H1 (cell line): Measurements from ENCODE around the gene MCM6. TPM values are rescaled to one million over a fixed set of nuclear protein-coding genes. Genes with fewer than 3 reads are reported as not detected.

Experiments used
- CTCF ChIA-PET: fragments of 300-600 bp; sonication (Branson Sonifier 250); formaldehyde crosslinking; loops from one replicate; lab custom pipeline; 2021; ENCODE audit not compliant: partially characterized antibody; lab: Charles Lee
- POLR2A ChIA-PET: fragments of 300-600 bp; sonication (Branson Sonifier 250); formaldehyde crosslinking; loops from one replicate; lab custom pipeline; 2021; ENCODE audit warnings: inconsistent platforms; ENCODE audit not compliant: partially characterized antibody; lab: Charles Lee
- DNase-seq, 2 experiments: peaks; one replicate each; pipeline versions ENCODE4 v3.0.0 to v3.0.0-alpha.2; 2010 to 2022; ENCODE audit warnings: low spot score in 2 of 2, low read depth in 1 of 2, mixed read lengths in 1 of 2
- FAIRE-seq: peaks from 2 replicates; lab custom pipeline; 2011; peaks lifted over from hg19 to GRCh38; lab: Jason Lieb, UNC
- H2AFZ ChIP-seq: 2 replicates; pipeline ENCODE4 v1.8.1; 2012; ENCODE audit warnings: low read length, inconsistent platforms
- H2AK5ac ChIP-seq: 2 replicates; pipeline ENCODE4 v1.6.1; 2013; ENCODE audit warnings: low read depth, low read length
- H2BK120ac ChIP-seq: replicated peaks from 2 replicates; pipeline ENCODE3; 2013; ENCODE audit warnings: low read depth, low read length, inconsistent platforms
- H2BK12ac ChIP-seq: 2 replicates; pipeline ENCODE4 v1.6.1; 2013; ENCODE audit warnings: low read depth, low read length
- H2BK15ac ChIP-seq: 2 replicates; pipeline ENCODE4 v1.6.1; 2013; ENCODE audit warnings: low read length
- H2BK20ac ChIP-seq: 2 replicates; pipeline ENCODE4 v1.6.1; 2013; ENCODE audit warnings: low read length
- H2BK5ac ChIP-seq: 2 replicates; pipeline ENCODE4 v1.6.1; 2013; ENCODE audit warnings: low read depth, low read length
- H3K14ac ChIP-seq: 2 replicates; pipeline ENCODE4 v1.6.1; 2013; ENCODE audit warnings: inconsistent platforms; ENCODE audit not compliant: insufficient read length
- H3K18ac ChIP-seq: 2 replicates; pipeline ENCODE4 v1.6.1; 2013; ENCODE audit warnings: low read length; ENCODE audit errors: extremely low read depth
- H3K23ac ChIP-seq: 2 replicates; pipeline ENCODE4 v1.6.1; 2013; ENCODE audit warnings: inconsistent platforms; ENCODE audit not compliant: insufficient read length
- H3K23me2 ChIP-seq: 2 replicates; pipeline ENCODE4 v1.6.1; 2013; ENCODE audit warnings: low read depth, low read length
- H3K27ac ChIP-seq: 2 replicates; pipeline ENCODE4 v1.6.1; 2011; ENCODE audit warnings: low read depth, low read length, inconsistent platforms
- H3K27me3 ChIP-seq, 4 experiments: replicated peaks in 1 of 4; 1 replicate in 1 of 4; 2 replicates in 3 of 4; pipeline versions ENCODE4 v1.6.1 to v1.8.1; 2011 to 2013; ENCODE audit warnings: low read length in 3 of 4, mild to moderate bottlenecking in 3 of 4, inconsistent platforms in 2 of 4, mixed read lengths in 2 of 4, moderate library complexity in 1 of 4; ENCODE audit not compliant: control insufficient read depth in 3 of 4, insufficient read depth in 3 of 4; ENCODE audit errors: extremely low read depth in 1 of 4
- H3K36me3 ChIP-seq, 4 experiments: 2 replicates each; pipeline versions ENCODE4 v1.6.1 to v1.8.1; 2011 to 2013; ENCODE audit warnings: mild to moderate bottlenecking in 4 of 4, low read length in 3 of 4, moderate library complexity in 2 of 4, control low read depth in 1 of 4, inconsistent platforms in 1 of 4; ENCODE audit not compliant: insufficient read depth in 4 of 4, control insufficient read depth in 2 of 4
- H3K4ac ChIP-seq: replicated peaks from 2 replicates; pipeline ENCODE3; 2013; ENCODE audit warnings: low read length, low read depth, mixed read lengths, inconsistent platforms; ENCODE audit not compliant: insufficient read length
- H3K4me1 ChIP-seq, 4 experiments: replicated peaks in 1 of 4; 1 replicate in 1 of 4; 2 replicates in 3 of 4; pipeline versions ENCODE4 v1.6.1 to v1.8.1; 2011 to 2013; ENCODE audit warnings: low read length in 3 of 4, inconsistent platforms in 2 of 4, mixed read lengths in 1 of 4; ENCODE audit not compliant: insufficient read depth in 4 of 4, control insufficient read depth in 3 of 4
- H3K4me2 ChIP-seq, 2 experiments: 2 replicates each; pipeline versions ENCODE4 v1.6.1 to v1.8.1; 2011 to 2013; ENCODE audit warnings: low read depth in 2 of 2, low read length in 2 of 2, control low read depth in 1 of 2, inconsistent platforms in 1 of 2, mild to moderate bottlenecking in 1 of 2; ENCODE audit not compliant: insufficient read depth in 1 of 2
- H3K4me3 ChIP-seq, 4 experiments: fragments of 200-600, 300-600 bp in 1 of 4; sonication (generic), shearing (Covaris generic), sonication (Bioruptor Twin) in 1 of 4; 2 replicates each; pipeline versions ENCODE4 v1.5.1 to v1.8.1; 2011 to 2016; ENCODE audit warnings: low read length in 4 of 4, low read depth in 3 of 4, control low read depth in 2 of 4, inconsistent platforms in 2 of 4, mild to moderate bottlenecking in 2 of 4, mixed read lengths in 1 of 4, moderate library complexity in 1 of 4; ENCODE audit not compliant: insufficient read depth in 2 of 4; ENCODE audit errors: extremely low read depth in 1 of 4
- H3K56ac ChIP-seq: replicated peaks from 2 replicates; pipeline ENCODE3; 2013; ENCODE audit warnings: low read depth, mild to moderate bottlenecking, mixed read lengths, low read length, inconsistent platforms; ENCODE audit not compliant: insufficient read length
- H3K79me1 ChIP-seq: 2 replicates; pipeline ENCODE4 v1.6.1; 2013; ENCODE audit warnings: low read depth, low read length, control low read depth
- H3K79me2 ChIP-seq, 2 experiments: 2 replicates each; pipeline versions ENCODE4 v1.6.1 to v1.8.1; 2012 to 2013; ENCODE audit warnings: low read length in 2 of 2, mild to moderate bottlenecking in 2 of 2, inconsistent platforms in 1 of 2; ENCODE audit not compliant: insufficient read depth in 2 of 2, control insufficient read depth in 1 of 2
- H3K9ac ChIP-seq, 4 experiments: replicated peaks in 1 of 4; 1 replicate in 1 of 4; 2 replicates in 3 of 4; pipeline versions ENCODE4 v1.6.1 to v1.8.1; 2011 to 2013; ENCODE audit warnings: low read depth in 3 of 4, low read length in 3 of 4, control low read depth in 2 of 4, mild to moderate bottlenecking in 2 of 4, moderate library complexity in 2 of 4, inconsistent platforms in 1 of 4; ENCODE audit errors: extremely low read depth in 1 of 4
- H3K9me3 ChIP-seq, 2 experiments: 2 replicates each; pipeline versions ENCODE4 v1.6.1 to v1.8.1; 2012 to 2013; ENCODE audit warnings: mild to moderate bottlenecking in 2 of 2, moderate library complexity in 2 of 2, control low read depth in 1 of 2, inconsistent platforms in 1 of 2, low read depth in 1 of 2, low read length in 1 of 2, mixed read lengths in 1 of 2; ENCODE audit not compliant: insufficient read depth in 2 of 2
- H4K20me1 ChIP-seq, 2 experiments: replicated peaks in 1 of 2; 2 replicates each; pipeline versions ENCODE3 to v1.8.1; 2011 to 2013; ENCODE audit warnings: inconsistent platforms in 2 of 2, low read length in 2 of 2, mild to moderate bottlenecking in 1 of 2; ENCODE audit not compliant: insufficient read depth in 2 of 2, control insufficient read depth in 1 of 2
- H4K5ac ChIP-seq: 2 replicates; pipeline ENCODE4 v1.6.1; 2013; ENCODE audit warnings: low read length, low read depth, mixed read lengths, inconsistent platforms; ENCODE audit not compliant: insufficient read length
- H4K8ac ChIP-seq: 2 replicates; pipeline ENCODE4 v1.8.0; 2013; ENCODE audit warnings: mild to moderate bottlenecking, moderate library complexity, low read length, inconsistent platforms; ENCODE audit not compliant: insufficient read depth; ENCODE audit errors: extremely low read depth
- H4K91ac ChIP-seq: replicated peaks from 2 replicates; pipeline ENCODE3; 2013; ENCODE audit warnings: low read length, mixed read lengths, inconsistent platforms; ENCODE audit not compliant: insufficient read length
- CBX5 ChIP-seq: fragments of 300-800, 300-1000 bp; sonication (generic); IDR thresholded peaks from 2 replicates; pipeline ENCODE4 v1.7.1; 2016; ENCODE audit warnings: antibody characterized with exemption, low read length, low read depth
- EGR1 ChIP-seq: IDR thresholded peaks from 2 replicates; pipeline ENCODE4 v1.6.1; 2011; ENCODE audit warnings: low read depth, low read length, borderline replicate concordance
- KDM1A ChIP-seq: fragments of 200-600, 300-600 bp; sonication (generic); IDR thresholded peaks from 2 replicates; pipeline ENCODE4 v1.7.1; 2016; ENCODE audit warnings: mild to moderate bottlenecking, low read length, borderline replicate concordance
- MAX ChIP-seq: IDR thresholded peaks from 2 replicates; pipeline ENCODE4 v1.6.1; 2012; ENCODE audit warnings: inconsistent platforms
- NANOG ChIP-seq: IDR thresholded peaks from 2 replicates; pipeline ENCODE4 v1.6.1; 2011; ENCODE audit warnings: low read length, low read depth, mild to moderate bottlenecking, inconsistent platforms; ENCODE audit not compliant: insufficient read depth, poor library complexity, severe bottlenecking
- RBBP5 ChIP-seq: IDR thresholded peaks from 2 replicates; pipeline ENCODE4 v1.7.1; 2012; ENCODE audit warnings: low read depth, mild to moderate bottlenecking, inconsistent platforms, low read length, moderate library complexity, borderline replicate concordance
- RNF2 ChIP-seq: fragments of 200-900, 300-1000 bp; sonication (generic); IDR thresholded peaks from 2 replicates; pipeline ENCODE4 v1.7.1; 2016; ENCODE audit warnings: borderline replicate concordance, low read depth, mild to moderate bottlenecking, antibody characterized with exemption, low read length; ENCODE audit not compliant: poor library complexity, severe bottlenecking; ENCODE audit errors: missing control alignments
- RXRA ChIP-seq: IDR thresholded peaks from 2 replicates; pipeline ENCODE4 v1.6.1; 2011; ENCODE audit warnings: low read depth, mild to moderate bottlenecking, low read length, moderate library complexity; ENCODE audit not compliant: insufficient read depth
- TAF7 ChIP-seq: optimal IDR thresholded peaks from 2 replicates; pipeline ENCODE3; 2011; ENCODE audit warnings: low read depth, mild to moderate bottlenecking, inconsistent platforms, low read length, moderate library complexity, borderline replicate concordance
- ZNF274 ChIP-seq: IDR thresholded peaks from 2 replicates; pipeline ENCODE4 v1.7.0; 2012; ENCODE audit warnings: low read length, borderline replicate concordance; ENCODE audit errors: extremely low read depth
- WGBS, 2 experiments: shearing (Covaris generic) in 1 of 2; methylation state at CpG; one replicate each; pipeline versions ENCODE4 v1.1.6 to v1.1.7; 2013 to 2015; ENCODE audit warnings: low lambda C conversion rate in 2 of 2, mixed read lengths in 2 of 2, inconsistent platforms in 1 of 2, low coverage in 1 of 2, missing lambda C conversion rate in 1 of 2; ENCODE audit not compliant: insufficient replicate concordance in 2 of 2, insufficient coverage in 1 of 2, insufficient read length in 1 of 2; ENCODE audit errors: extremely low coverage in 1 of 2, missing lambda C conversion rate in 1 of 2; 5-methylcytosine and 5-hydroxymethylcytosine counted together
- polyA plus RNA-seq, 7 experiments: library from polyadenylated mRNA; depleted of rRNA in 3 of 7; stranded (reverse) in 5 of 7; unstranded in 2 of 7; fragments of >200 nt in 5 of 7; fragments of 200-250 nt in 2 of 7; gene quantifications; 1 replicate in 5 of 7; 2 replicates in 1 of 7; 4 replicates in 1 of 7; pipeline versions ENCODE4 v1.2.1 to v1.2.3, GENCODE V29; 2011 to 2013; ENCODE audit warnings: missing spikeins in 2 of 7, mixed read lengths in 2 of 7
- total RNA-seq: library from RNA; stranded (reverse); fragmentation: NEBNext Ultra II Directional; extraction: Animal tissue kit (Norgen Biotek cat#: 25700); gene quantifications from 2 replicates; pipeline ENCODE4 v1.2.1, GENCODE V29; 2021

The MCM6 gene
- total and polyA plus RNA-seq, 2 of the 8 experiments (the other 6 are each of a cell fraction or from before 2014, with no cell fraction given) = 60.2 to 134 TPM

DNA sequence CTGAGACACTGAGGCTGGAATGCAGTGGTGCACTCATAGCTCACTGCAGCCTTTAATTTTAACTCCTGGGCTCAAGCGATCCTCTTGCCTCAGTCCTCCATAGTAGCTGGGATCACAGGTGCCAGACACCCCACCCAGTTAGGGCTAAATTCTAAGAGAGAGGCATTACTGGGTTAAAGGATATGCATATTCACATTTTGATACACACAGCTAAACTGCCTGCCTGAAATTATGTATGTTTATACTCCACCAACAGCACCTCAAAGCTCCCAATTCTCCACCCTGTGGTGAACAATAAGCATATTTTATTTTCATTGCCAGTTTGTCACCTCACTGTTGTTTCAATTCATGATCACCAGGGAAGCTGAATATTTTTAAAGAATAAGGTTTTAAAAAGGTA is 18.7 kb upstream of the MCM6 start:
- no peak overlapping the region for H2BK12ac ChIP-seq
- H3K14ac ChIP-seq = no peak overlapping the region
- WGBS, 2 experiments = 79% methylated on average over 1 of the region's 1 CpG; no CpG with 5 or more reads in 1 of the 2 experiments
- no peak overlapping the region for H3K9ac ChIP-seq
- H2BK15ac ChIP-seq = no peak overlapping the region
- H3K4me2 ChIP-seq = no peak overlapping the region
- H3K79me1 ChIP-seq = no peaks in the 10 kb centered on the region
- no peak overlapping the region for H2BK20ac ChIP-seq
- no peak overlapping the region for H2BK5ac ChIP-seq
- H4K5ac ChIP-seq = no peak overlapping the region
- no peaks in the 10 kb centered on the region for H4K20me1 ChIP-seq
- H3K36me3 ChIP-seq = no peaks in the 10 kb centered on the region; a peak in 1 of 8 replicates
- no peak overlapping the region for H3K4me3 ChIP-seq
- no peaks in the 10 kb centered on the region for H3K27me3 ChIP-seq
- H3K4me1 ChIP-seq = peaks cover 0 to 4% (median 0%) of the 10 kb centered on the region in 4 experiments; a peak in 3 of 7 replicates
- FAIRE-seq (no peak), DNase-seq (no peak)
- no peak overlapping the region for H2AFZ ChIP-seq
- no peak overlapping the region for H3K4ac ChIP-seq
- H3K56ac ChIP-seq = no peak overlapping the region
- H3K23me2 ChIP-seq = no peaks in the 10 kb centered on the region
- no peak overlapping the region for H3K23ac ChIP-seq
- H3K9me3 ChIP-seq = no peaks in the 10 kb centered on the region; a peak in 1 of 4 replicates
- H4K91ac ChIP-seq = no peak overlapping the region
- H2AK5ac ChIP-seq = no peak overlapping the region
- H3K27ac ChIP-seq = no peak overlapping the region
- POLR2A ChIA-PET = interaction anchor here (0.6 to 1.6 kb wide), 4 partner anchors 20 to 63 kb away, joined by 3 to 4 read pairs (median 3); no protein-coding TSS in a partner anchor
- H3K18ac ChIP-seq = no peak overlapping the region
- H2BK120ac ChIP-seq = no peak overlapping the region
- H4K8ac ChIP-seq = no peak overlapping the region
- no peak for TF ChIP-seq RXRA
- no peak for TF ChIP-seq KDM1A
- TF ChIP-seq NANOG = no peak
- no peak for TF ChIP-seq RBBP5
- no peak for TF ChIP-seq EGR1
- TF ChIP-seq TAF7 = no peak
- TF ChIP-seq RNF2 = no peak
- no peak for TF ChIP-seq ZNF274
- TF ChIP-seq MAX = no peak
- TF ChIP-seq CBX5 = no peak
- CTCF ChIA-PET = interaction anchor here (0.6 to 4.0 kb wide), 5 partner anchors 10 to 489 kb away, joined by 3 to 25 read pairs (median 4); no protein-coding TSS in a partner anchor
- H3K79me2 ChIP-seq = no peaks in the 10 kb centered on the region
